ENCODE measurements around the gene ST7. TPM values are rescaled to one million over a fixed set of nuclear protein-coding genes. Genes with fewer than 3 reads are reported as not detected.
A peak's percentile ranks its signal among the peaks of the same experiment; 100 is the strongest.

The ST7 gene
- total RNA-seq, 1 donor from 2014 or later = 29.5 TPM

DNA sequence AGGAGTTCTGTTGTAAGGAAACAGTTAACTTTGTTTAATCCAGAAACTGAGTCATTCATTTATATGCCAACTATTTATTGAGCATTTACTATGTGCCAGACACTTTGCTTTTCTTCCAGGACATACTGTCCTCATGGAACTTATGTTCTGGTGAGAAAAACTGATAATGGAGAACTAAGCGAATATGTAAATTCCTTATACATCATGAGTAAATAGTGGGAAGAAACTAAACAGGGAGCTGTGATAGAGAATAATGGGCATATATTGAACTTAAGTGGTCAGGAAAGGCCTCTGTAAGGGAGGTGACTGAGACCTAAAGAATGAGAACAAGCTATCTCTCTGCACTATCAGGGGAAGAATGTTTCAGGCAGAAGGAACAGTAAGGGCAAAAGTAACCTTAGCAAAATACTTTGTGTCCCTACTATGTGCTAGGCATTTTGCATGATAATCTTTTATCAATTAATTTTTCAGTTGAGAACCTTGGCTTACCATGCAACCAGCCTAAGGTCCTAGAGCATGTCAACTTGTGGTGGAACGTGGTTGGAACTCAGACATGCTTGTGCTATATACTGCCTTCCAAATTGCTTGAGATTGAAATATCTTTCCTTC is 45.4 kb downstream of the ST7 start:
- DNase-seq (ENCODE audit: missing footprints) = no peak
- intact Hi-C loops (cut with DNase I) = no loop called here
- no peak for ATAC-seq

DNA sequence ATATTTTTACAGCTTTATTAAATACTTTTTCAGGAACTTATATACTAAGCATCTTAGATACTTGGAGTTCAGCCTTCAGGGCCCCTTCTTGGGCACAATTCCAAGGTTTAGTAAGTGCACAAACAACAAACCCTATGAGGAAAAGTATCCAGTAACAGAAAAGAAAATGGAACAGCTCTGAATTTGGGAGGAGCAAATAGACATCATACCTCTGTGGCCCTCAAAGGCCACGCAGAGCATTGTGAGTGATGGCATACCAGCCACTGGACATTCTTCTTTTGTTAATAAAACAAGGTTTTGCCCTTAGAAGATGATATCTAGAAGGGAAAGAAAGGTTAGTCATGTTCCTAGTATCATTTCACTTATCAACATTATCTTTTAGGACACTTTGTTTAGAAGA is 46.0 kb downstream of the ST7 start:
- ATAC-seq = no peak
- no peak for DNase-seq (ENCODE audit: missing footprints)
- intact Hi-C loops (cut with DNase I) = no loop called here

DNA sequence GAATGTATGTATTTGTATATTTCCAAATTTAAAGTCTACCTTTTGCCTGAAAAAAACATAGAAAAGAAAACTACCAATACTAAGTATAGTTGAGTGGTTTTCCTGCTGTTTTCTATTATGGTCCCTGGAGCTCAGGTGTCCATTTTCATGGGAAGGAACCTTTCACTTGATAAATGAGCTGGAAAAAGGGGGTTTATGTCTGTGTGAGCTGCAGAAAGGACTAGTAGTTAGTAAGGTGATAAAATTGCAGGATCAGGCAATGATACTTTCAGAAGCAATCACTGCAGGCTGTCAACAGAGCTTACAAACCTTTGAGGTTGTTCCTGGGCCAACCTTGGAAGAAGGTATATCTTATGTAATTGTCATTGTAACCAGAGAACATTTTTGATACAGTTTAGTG is 48.0 kb downstream of the ST7 start:
- no peak for ATAC-seq
- intact Hi-C loops (cut with DNase I) = no loop called here
- no peak for DNase-seq (ENCODE audit: missing footprints)

DNA sequence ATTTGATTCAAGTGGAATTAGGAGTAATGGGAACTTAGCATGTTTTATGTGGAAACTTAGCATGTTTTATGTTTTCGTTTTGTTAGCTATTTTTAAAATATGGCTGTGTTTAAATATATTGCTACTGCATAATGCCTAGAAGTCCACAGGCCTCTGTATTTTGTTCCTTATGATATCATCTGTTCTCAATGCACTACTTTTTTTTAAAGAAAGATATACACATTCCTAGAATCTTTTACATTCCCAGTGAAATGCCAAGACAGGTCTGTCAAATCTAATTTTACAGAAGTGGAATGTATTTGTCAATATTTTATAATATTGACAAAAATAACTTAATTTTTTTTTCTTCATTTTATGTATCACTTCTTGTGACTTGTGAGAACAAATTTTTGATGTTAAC is 51.6 kb downstream of the ST7 start:
- intact Hi-C loops (cut with DNase I) = no loop called here
- no peak for ATAC-seq
- DNase-seq (ENCODE audit: missing footprints) = no peak

DNA sequence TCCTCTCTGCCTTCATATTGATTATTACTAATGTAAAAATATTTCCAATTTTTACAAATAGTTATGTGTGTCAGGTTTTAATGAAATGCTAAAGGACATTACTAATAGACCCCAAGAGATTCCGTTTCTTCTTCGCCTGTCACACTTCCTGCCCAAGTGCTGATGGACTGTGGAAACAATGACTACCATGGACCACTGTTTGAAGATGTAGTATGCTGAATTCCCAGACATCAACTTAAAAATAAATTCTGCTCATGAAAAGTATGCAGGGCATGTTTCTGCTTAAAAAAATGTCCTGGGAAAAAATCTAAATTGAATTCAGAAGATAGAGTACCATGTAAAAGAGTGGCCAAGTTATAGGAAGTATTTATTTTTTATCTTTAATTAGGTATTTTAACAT is 52.1 kb downstream of the ST7 start:
- intact Hi-C loops (cut with DNase I) = no loop called here
- ATAC-seq = no peak
- no peak for DNase-seq (ENCODE audit: missing footprints)

DNA sequence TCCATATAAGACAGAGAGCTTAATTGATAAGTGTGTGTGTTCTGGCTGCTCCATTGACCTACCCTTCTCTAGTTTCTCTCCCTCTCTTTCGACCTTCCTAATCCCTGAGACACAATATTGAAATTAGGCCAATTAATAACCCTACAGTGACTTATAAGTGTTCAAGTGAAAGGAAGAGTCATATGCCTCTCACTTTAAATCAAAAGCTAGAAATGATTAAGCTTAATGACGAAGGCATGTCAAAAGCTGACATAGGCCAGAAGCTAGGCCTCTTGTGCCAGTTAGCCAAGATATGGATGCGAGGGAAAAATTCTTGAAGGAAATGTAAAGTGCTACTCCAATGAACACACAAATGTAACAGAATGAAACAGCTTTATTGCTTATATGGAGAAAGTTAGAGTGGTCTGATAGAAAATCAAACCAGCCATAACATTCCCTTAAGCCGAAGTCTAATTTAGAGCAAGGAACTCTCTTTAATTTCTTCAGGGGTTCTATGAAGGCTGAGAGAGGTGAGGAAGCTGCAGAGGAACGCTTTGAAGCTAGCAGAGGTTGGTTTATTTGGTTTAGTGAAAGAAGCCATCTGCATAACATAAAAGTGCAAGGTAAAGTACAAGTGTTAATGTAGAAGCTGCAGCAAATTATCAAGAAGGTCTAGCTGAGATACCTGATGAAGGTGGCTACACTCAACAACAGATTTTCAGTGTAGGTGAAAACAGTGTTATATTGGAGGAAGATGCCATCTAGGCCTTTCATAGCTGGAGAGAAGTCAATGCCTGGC is 53.8 kb downstream of the ST7 start:
- ATAC-seq (no peak), DNase-seq (ENCODE audit: missing footprints) (no peak)
- intact Hi-C loops (cut with DNase I) = no loop called here

GRCh38 chr7:117008118-117008885 is 55.0 kb downstream of the ST7 start:
- intact Hi-C loops (cut with DNase I) = no loop called here
- ATAC-seq (no peak), DNase-seq (ENCODE audit: missing footprints) (no peak)

GRCh38 chr7:117008886-117009531 is 55.7 kb downstream of the ST7 start:
- intact Hi-C loops (cut with DNase I) = no loop called here
- no peak for DNase-seq (ENCODE audit: missing footprints)
- no peak for ATAC-seq

GRCh38 chr7:117009705-117010361 is 56.5 kb downstream of the ST7 start:
- no peak for DNase-seq (ENCODE audit: missing footprints)
- ATAC-seq = no peak
- intact Hi-C loops (cut with DNase I) = no loop called here

DNA sequence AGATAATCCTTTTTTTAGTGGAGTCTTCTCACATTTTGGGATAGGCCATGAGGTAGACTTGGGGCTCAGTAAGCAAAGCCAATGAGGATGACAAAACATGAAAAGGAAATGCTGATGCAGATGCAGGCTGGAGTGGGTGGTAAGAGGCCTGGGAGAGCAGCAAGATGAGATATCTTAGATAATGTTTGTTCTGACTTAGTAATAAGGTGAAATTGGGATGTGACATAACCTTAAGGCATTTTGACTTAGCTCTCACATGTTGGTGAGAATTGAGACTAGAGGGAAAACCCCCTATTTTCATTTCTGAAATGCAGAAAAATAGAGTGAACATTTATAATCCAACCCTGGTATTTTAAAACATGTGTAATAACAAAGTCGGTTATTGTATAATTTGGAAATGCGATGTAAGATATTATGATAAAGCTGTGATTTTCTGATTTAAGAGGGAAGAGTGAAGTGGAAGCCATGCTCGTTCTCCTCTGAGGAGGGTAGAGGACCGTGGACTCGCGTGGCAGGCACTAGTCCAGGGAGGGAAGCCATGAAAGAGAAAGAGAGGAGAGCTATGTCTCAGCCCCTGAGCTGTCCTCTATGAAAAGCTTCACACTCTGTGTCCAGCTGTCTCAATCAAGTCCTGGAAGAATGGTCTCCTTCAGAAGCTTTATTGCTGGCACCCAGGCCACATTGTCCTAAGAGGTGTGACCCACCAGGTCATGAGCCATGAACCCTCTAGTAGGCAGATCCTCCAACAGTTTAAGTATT is 57.3 kb downstream of the ST7 start:
- intact Hi-C loops (cut with DNase I) = no loop called here
- DNase-seq (ENCODE audit: missing footprints) = no peak
- peak; percentile 47 for ATAC-seq

- DNase-seq (ENCODE audit: missing footprints) = no peak
- intact Hi-C loops (cut with DNase I) = no loop called here
- no peak for ATAC-seq
These were observed 58.3 kb downstream of the ST7 start for GRCh38 chr7:117011419-117012260.

- intact Hi-C loops (cut with DNase I) = no loop called here
- DNase-seq (ENCODE audit: missing footprints) (no peak), ATAC-seq (no peak)
These were observed 59.0 kb downstream of the ST7 start for GRCh38 chr7:117012284-117012683.

- intact Hi-C loops (cut with DNase I) = no loop called here
- DNase-seq (ENCODE audit: missing footprints) = no peak
- ATAC-seq = no peak
These were observed 59.4 kb downstream of the ST7 start for GRCh38 chr7:117012696-117013095.

DNA sequence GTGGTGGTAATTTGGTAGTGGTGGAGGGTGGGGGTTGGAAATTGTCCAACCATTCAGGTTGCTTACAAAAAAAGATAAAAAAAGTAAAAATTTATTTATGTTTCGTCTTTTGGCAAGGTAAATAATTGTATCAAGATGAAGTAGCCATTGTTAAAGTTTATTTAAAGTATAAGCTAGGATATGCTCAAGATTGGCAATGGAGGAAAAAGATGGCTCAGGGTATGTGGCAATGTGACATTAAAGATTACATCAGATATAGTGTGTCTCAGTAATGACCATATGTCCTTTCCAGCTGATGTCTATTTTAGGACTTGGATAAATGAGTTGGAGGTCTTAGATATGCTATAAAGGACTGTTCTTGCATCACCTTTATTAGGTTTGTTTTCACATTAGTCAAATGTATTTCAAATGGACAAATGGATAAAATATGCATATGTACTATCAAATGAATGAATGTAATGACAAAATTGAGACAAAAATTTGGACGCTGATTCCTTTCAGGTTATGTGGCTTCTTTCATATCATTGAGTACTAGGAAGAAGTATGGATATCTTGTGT is 60.9 kb downstream of the ST7 start:
- intact Hi-C loops (cut with DNase I) = no loop called here
- no peak for ATAC-seq

GRCh38 chr7:117014673-117015133 is 61.4 kb downstream of the ST7 start:
- peak; percentile 88 for ATAC-seq
- intact Hi-C loops (cut with DNase I) = no loop called here
- DNase-seq (ENCODE audit: missing footprints) = peak; percentile 73

More for the DNA sequence above, 60.9 kb downstream of the ST7 start:
- DNase-seq (ENCODE audit: missing footprints) = no peak

DNA sequence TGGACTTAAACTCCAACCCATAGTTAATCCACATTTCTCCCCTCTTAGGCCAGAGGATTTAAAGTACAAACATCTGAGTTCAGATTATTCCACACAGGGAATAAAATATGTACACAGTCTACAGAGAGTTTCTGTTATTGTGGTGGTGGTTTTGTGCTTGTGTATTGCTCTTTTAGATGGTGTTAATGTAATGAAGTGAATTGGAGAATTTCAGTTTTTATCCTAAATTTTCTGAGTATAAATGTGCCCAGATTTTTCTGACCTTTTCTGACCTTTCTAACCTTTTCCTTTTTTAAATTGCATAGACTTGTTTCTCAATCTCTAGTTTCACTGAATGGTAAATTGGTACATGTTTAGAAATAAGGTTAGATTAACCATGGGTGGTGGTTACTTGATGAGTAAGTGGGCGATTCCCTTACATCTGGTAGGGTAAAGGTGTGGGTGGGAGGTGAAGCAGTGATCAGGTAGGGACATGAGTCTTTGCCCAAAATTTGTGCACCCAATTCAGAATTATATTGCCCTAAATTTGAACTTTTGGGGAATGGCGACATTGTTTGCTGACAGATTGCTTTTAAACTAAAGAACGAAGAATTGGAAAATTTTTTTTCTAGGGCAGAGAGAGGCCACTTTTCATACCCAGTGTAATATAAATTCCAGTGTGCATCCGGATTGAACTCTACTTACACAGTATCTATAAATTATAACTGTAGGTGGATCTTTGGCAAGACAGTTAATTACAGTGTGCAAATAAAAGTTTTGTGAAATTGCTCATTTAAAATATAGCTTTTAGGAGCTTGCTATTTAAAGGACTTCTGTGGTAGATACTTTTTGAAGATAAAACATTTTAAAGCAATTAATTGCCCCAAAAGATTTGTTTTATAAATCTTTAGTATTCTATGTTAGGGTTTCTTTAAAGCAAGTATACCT is 62.2 kb downstream of the ST7 start:
- no peak for DNase-seq (ENCODE audit: missing footprints)
- no peak for ATAC-seq
- intact Hi-C loops (cut with DNase I) = no loop called here
